OCI-LY7 (cell line): ENCODE measurements around the gene PLCL2. TPM values are rescaled to one million over a fixed set of nuclear protein-coding genes. Genes with fewer than 3 reads are reported as not detected.
"Not testable (repeated sequence)": the region's sequence is repeated elsewhere in the genome, so short reads cannot be mapped to it uniquely, and the experiment has no call there.

Experiments
- BruUV-seq: library from RNA; stranded (reverse); fragments of 400-500 nt; replicated peaks from 2 replicates; lab custom pipeline; 2021; lab: Mats Ljungman, UMichigan
- CTCF ChIA-PET: fragments of 300-600 bp; sonication (Branson Sonifier 250); formaldehyde crosslinking; loops from one replicate; lab custom pipeline; 2022; ENCODE audit warnings: antibody characterized with exemption; ENCODE audit not compliant: unreplicated experiment; lab: Charles Lee
- POLR2A ChIA-PET: fragments of 300-600 bp; sonication (Branson Sonifier 250); formaldehyde crosslinking; loops from one replicate; lab custom pipeline; 2022; ENCODE audit warnings: antibody characterized with exemption; lab: Charles Lee
- DNase-seq: peaks from one replicate; pipeline ENCODE4 v3.0.0-alpha.2; 2015; ENCODE audit warnings: low spot score
- H2AFZ ChIP-seq: fragments of 200-600 bp; sonication (generic), shearing (Covaris generic); 2 replicates; pipeline ENCODE4 v1.6.1; 2014; ENCODE audit warnings: mild to moderate bottlenecking, antibody characterized with exemption, low read length, moderate library complexity
- H3K27ac ChIP-seq: fragments of 200-600 bp; sonication (generic); 2 replicates; pipeline ENCODE4 v1.5.1; 2014; ENCODE audit warnings: mixed run types, low read depth, mild to moderate bottlenecking, moderate library complexity, low read length, inconsistent platforms; ENCODE audit not compliant: poor library complexity, severe bottlenecking
- H3K36me3 ChIP-seq: fragments of 200-600 bp; sonication (generic); 2 replicates; pipeline ENCODE4 v1.6.1; 2014; ENCODE audit warnings: mild to moderate bottlenecking, antibody characterized with exemption, low read length, moderate library complexity, mixed read lengths; ENCODE audit not compliant: insufficient read depth
- H3K4me1 ChIP-seq: fragments of 200-600 bp; sonication (generic); 2 replicates; pipeline ENCODE4 v1.5.1; 2014; ENCODE audit warnings: mild to moderate bottlenecking, low read length; ENCODE audit not compliant: insufficient read depth, poor library complexity, severe bottlenecking
- H3K4me2 ChIP-seq: fragments of 200-600 bp; sonication (generic); 2 replicates; pipeline ENCODE4 v1.6.1; 2014; ENCODE audit warnings: mild to moderate bottlenecking, low read length
- H3K4me3 ChIP-seq: fragments of 200-600 bp; sonication (generic); 2 replicates; pipeline ENCODE4 v1.5.1; 2014; ENCODE audit warnings: mild to moderate bottlenecking, low read depth, low read length; ENCODE audit not compliant: poor library complexity, severe bottlenecking
- H3K79me2 ChIP-seq: fragments of 200-600 bp; sonication (generic); 2 replicates; pipeline ENCODE4 v1.6.1; 2016; ENCODE audit warnings: low read depth, mild to moderate bottlenecking, low read length, moderate library complexity, mixed read lengths; ENCODE audit not compliant: insufficient read depth
- H3K9me2 ChIP-seq: fragments of 200-600 bp; sonication (generic); 2 replicates; pipeline ENCODE4 v1.6.1; 2016; ENCODE audit warnings: mild to moderate bottlenecking, low read length, mixed read lengths; ENCODE audit not compliant: insufficient read depth
- H3K9me3 ChIP-seq: fragments of 200-600 bp; sonication (generic); 2 replicates; pipeline ENCODE4 v1.6.1; 2014; ENCODE audit warnings: mild to moderate bottlenecking, mixed run types, low read length, mixed read lengths
- H4K20me1 ChIP-seq: fragments of 200-600 bp; sonication (generic); 2 replicates; pipeline ENCODE4 v1.6.1; 2014; ENCODE audit warnings: mild to moderate bottlenecking, antibody characterized with exemption, low read length, moderate library complexity, mixed read lengths; ENCODE audit not compliant: insufficient read depth
- CTCF ChIP-seq: fragments of 200-600 bp; sonication (generic); conservative IDR thresholded peaks from 2 replicates; pipeline ENCODE4 v1.5.1; 2014; ENCODE audit warnings: mild to moderate bottlenecking, antibody characterized with exemption, low read length, moderate library complexity, mixed read lengths
- EZH2phosphoT487 ChIP-seq: fragments of 200-600 bp; sonication (generic); IDR thresholded peaks from 2 replicates; pipeline ENCODE4 v1.6.1; 2018; ENCODE audit warnings: low read depth, borderline replicate concordance, mild to moderate bottlenecking, mixed run types, antibody characterized with exemption, low read length, moderate library complexity, mixed read lengths
- intact Hi-C: fragments of 100-400 bp; cut with micrococcal nuclease; formaldehyde crosslinking; loops from one replicate; pipeline ENCODE4 v1.10.0; 2022; ENCODE audit not compliant: unreplicated experiment
- total RNA-seq, 2 experiments: library from RNA; depleted of rRNA in 1 of 2; stranded (reverse); fragments of >200 nt in 1 of 2; shearing (Covaris generic) in 1 of 2; gene quantifications; 2 replicates each; pipeline ENCODE4 v1.2.3, GENCODE V29; 2014 to 2022

PLCL2 gene
- total RNA-seq, 2 experiments from 2014 or later = 34.1 to 41.6 TPM

GRCh38 chr3:17094551-17094950 lies 209.8 kb downstream of the PLCL2 start:
- no peak overlapping the region for H3K27ac ChIP-seq
- intact Hi-C loops = no loop called here
- POLR2A ChIA-PET = no interaction called here
- TF ChIP-seq CTCF = no peak
- TF ChIP-seq EZH2phosphoT487 = no peak
- H3K4me3 ChIP-seq = no peak overlapping the region
- H2AFZ ChIP-seq = no peak overlapping the region
- no peaks in the 10 kb centered on the region for H3K9me3 ChIP-seq
- H3K4me1 ChIP-seq = no peaks in the 10 kb centered on the region
- BruUV-seq = no TSS peak
- H3K79me2 ChIP-seq = no peaks in the 10 kb centered on the region
- no peak overlapping the region for H3K4me2 ChIP-seq
- peaks cover 29% of the 10 kb centered on the region for H3K36me3 ChIP-seq
- H3K9me2 ChIP-seq = no peaks in the 10 kb centered on the region
- no peaks in the 10 kb centered on the region for H4K20me1 ChIP-seq
- CTCF ChIA-PET = no interaction called here
- DNase-seq = no peak

DNA sequence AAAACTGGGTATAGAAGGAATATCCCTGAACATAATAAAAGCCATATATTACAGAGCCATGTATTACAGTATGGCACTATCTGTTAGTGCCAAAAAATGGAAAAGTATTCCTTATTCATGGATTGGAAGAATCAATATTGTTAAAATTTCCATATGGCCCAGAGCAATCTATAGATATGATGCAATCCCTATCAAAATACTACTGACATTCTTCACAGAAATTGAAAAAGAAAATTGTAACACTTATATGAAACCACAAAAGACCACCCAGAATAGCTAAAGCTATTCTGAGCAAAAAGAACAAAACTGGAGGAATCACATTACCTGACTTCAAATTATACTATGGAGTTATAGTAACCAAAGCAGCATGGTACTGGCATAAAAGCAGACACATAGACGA lies 218.8 kb downstream of the PLCL2 start:
- H3K79me2 ChIP-seq = no peaks in the 10 kb centered on the region
- no peak overlapping the region for H2AFZ ChIP-seq
- TF ChIP-seq EZH2phosphoT487 (no peak), CTCF (no peak)
- ChIA-PET CTCF (no interaction called here), POLR2A (interaction anchor here (0.7 kb wide), 1 partner anchor 62 kb away, joined by 3 read pairs; no protein-coding TSS in a partner anchor)
- H4K20me1 ChIP-seq = no peaks in the 10 kb centered on the region
- H3K9me3 ChIP-seq = no peaks in the 10 kb centered on the region
- H3K4me1 ChIP-seq = no peaks in the 10 kb centered on the region
- no TSS peak for BruUV-seq
- no peak overlapping the region for H3K27ac ChIP-seq
- no peak overlapping the region for H3K4me3 ChIP-seq
- H3K36me3 ChIP-seq = no peaks in the 10 kb centered on the region
- H3K4me2 ChIP-seq = no peak overlapping the region
- intact Hi-C loops = no loop called here
- DNase-seq = no peak
- H3K9me2 ChIP-seq = no peaks in the 10 kb centered on the region

DNA sequence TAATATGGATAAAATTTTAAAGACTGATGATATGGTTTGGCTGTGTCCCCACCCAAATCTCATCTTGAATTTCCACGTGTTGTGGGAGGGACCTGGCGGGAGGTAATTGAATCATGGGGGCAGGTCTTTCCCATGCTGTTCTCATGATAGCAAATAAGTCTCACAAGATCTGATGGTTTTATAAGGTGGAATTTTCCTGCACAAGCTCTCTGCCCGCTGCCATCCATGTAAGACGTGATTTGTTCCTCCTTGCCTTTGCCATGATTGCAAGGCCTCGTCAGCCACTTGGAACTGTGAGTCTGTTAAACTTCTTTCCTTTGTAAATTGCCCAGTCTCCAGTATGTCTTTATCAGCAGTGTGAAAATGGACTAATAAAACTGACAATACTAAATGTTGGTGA lies 222.0 kb downstream of the PLCL2 start:
- H3K36me3 ChIP-seq, H4K20me1 ChIP-seq, H3K4me2 ChIP-seq, CTCF ChIA-PET, H2AFZ ChIP-seq, H3K79me2 ChIP-seq, DNase-seq, H3K9me3 ChIP-seq, H3K9me2 ChIP-seq, POLR2A ChIA-PET, H3K4me1 ChIP-seq, H3K27ac ChIP-seq, BruUV-seq, H3K4me3 ChIP-seq, intact Hi-C loops: not testable (repeated sequence)
